Measurements from ENCODE around the gene NETO2. TPM values are rescaled to one million over a fixed set of nuclear protein-coding genes. Genes with fewer than 3 reads are reported as not detected.

NETO2 gene
- total RNA-seq, 1 experiment from 2014 or later: 28.6 TPM

DNA sequence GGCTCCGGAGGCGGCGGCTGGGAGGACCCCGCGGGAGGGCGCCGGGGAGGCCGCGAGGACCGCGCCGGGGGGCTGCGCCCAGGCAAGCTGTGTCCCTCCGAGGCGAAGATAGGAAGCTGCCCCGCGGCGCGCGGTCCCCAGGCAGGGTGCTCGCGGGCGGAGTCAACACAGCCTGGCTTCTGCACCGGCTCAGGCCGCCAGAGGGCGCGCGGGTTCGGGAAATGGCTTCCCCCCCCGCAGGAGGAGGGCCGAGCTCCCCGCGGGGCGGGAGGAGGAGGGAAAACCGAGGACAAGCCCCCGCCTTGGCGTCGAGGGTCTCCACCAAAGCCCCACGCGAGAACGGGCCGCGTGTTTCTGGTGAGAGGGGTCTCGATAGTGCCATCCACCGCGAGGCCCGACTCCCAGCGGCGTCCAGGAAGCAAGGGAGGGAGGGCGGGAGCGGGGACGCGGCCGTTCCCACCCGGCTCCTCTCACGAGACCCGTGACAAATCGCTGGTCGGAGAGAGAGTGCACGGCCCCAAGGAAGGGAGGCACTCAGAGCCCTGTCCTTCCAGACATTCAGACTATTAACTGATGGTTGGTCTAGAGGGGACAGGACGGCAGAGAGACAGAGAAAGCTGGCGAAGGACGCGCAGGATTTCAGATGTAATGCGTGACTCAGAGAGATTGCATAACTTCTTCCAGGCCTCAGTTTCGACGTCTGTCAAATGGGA, 105.8 kb downstream of the NETO2 start:
- peaks cover 28% of the 10 kb centered on the region for H3K27me3 Mint-ChIP-seq (ENCODE audit: low read depth)
- H3K9ac ChIP-seq (ENCODE audit: extremely low read depth, insufficient read length, low read length): no peak overlapping the region
- H3K27ac Mint-ChIP-seq: no peak overlapping the region
- H3K9me3 Mint-ChIP-seq: peaks cover 0 to 3% of the 10 kb centered on the region in 2 experiments; a peak in 1 of 5 replicates
- no peak overlapping the region for H2BK5ac ChIP-seq (ENCODE audit: insufficient read length, low read length)
- H3K23me2 ChIP-seq (ENCODE audit: insufficient read length, low read depth, low read length, poor library complexity, severe bottlenecking): peaks cover 5% of the 10 kb centered on the region
- H4K8ac ChIP-seq (replicated peaks; ENCODE audit: insufficient read length, low read depth, low read length): no peak overlapping the region
- H2BK120ac ChIP-seq (ENCODE audit: low read depth, low read length, poor library complexity, severe bottlenecking): no peak overlapping the region
- TF ChIP-seq, protein P1, sequence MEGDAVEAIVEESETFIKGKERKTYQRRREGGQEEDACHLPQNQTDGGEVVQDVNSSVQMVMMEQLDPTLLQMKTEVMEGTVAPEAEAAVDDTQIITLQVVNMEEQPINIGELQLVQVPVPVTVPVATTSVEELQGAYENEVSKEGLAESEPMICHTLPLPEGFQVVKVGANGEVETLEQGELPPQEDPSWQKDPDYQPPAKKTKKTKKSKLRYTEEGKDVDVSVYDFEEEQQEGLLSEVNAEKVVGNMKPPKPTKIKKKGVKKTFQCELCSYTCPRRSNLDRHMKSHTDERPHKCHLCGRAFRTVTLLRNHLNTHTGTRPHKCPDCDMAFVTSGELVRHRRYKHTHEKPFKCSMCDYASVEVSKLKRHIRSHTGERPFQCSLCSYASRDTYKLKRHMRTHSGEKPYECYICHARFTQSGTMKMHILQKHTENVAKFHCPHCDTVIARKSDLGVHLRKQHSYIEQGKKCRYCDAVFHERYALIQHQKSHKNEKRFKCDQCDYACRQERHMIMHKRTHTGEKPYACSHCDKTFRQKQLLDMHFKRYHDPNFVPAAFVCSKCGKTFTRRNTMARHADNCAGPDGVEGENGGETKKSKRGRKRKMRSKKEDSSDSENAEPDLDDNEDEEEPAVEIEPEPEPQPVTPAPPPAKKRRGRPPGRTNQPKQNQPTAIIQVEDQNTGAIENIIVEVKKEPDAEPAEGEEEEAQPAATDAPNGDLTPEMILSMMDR (conservative IDR thresholded peaks at IDR 0.05): peak; percentile 97
- H2AK5ac ChIP-seq (ENCODE audit: insufficient read length, low read length): no peak overlapping the region
- peak overlapping the region; percentile 63 for H3K4me2 ChIP-seq (ENCODE audit: insufficient read depth, insufficient read length, low read length)
- H2AFZ ChIP-seq (ENCODE audit: low read length): no peak overlapping the region
- no peaks in the 10 kb centered on the region for H3K79me2 ChIP-seq (ENCODE audit: insufficient read depth, low read length)
- H3T11ph ChIP-seq (ENCODE audit: low read length): no peak overlapping the region
- H4K20me1 ChIP-seq (ENCODE audit: control insufficient read depth, insufficient read depth, insufficient read length): no peaks in the 10 kb centered on the region
- H3K4me3 Mint-ChIP-seq: peak overlapping the region; percentile 67 to 83
- H3K79me1 ChIP-seq (ENCODE audit: insufficient read depth, low read depth, low read length, poor library complexity, severe bottlenecking): no peaks in the 10 kb centered on the region
- H4K5ac ChIP-seq (ENCODE audit: insufficient read length, low read depth, low read length): no peak overlapping the region
- H3K4ac ChIP-seq (ENCODE audit: low read depth, low read length): no peak overlapping the region
- H3K14ac ChIP-seq (ENCODE audit: insufficient read depth, low read length): no peak overlapping the region
- H2BK20ac ChIP-seq (ENCODE audit: low read depth, low read length, poor library complexity, severe bottlenecking): no peak overlapping the region
- no peaks in the 10 kb centered on the region; the same call in 1 of the 2 replicates for H3K27me3 ChIP-seq (ENCODE audit: insufficient read depth, low read length)
- H3K4me1 Mint-ChIP-seq: peaks cover 0 to 2% of the 10 kb centered on the region in 2 experiments; a peak in 1 of 4 replicates
- no peak overlapping the region for H2BK12ac ChIP-seq (ENCODE audit: insufficient read length, low read depth, low read length)
- no peak overlapping the region for H3K23ac ChIP-seq (ENCODE audit: insufficient read length, low read depth, low read length)
- H2BK15ac ChIP-seq (ENCODE audit: low read depth, low read length): no peak overlapping the region
- H3K18ac ChIP-seq (ENCODE audit: insufficient read length, low read depth, low read length): no peak overlapping the region
- no peak overlapping the region for H3K56ac ChIP-seq (ENCODE audit: insufficient read length, low read depth, low read length)
- H4K91ac ChIP-seq (ENCODE audit: insufficient read length, low read depth, low read length): no peak overlapping the region
- H3K4me1 ChIP-seq (ENCODE audit: insufficient read depth, low read length): no peaks in the 10 kb centered on the region
- peak; percentile 80 for DNase-seq
- H3K36me3 Mint-ChIP-seq (ENCODE audit: insufficient read depth in 1 of 3, low read depth in 3 of 3): no peaks in the 10 kb centered on the region
- H3K27ac ChIP-seq (ENCODE audit: insufficient read length, low read depth, low read length): no peak overlapping the region
- WGBS (ENCODE audit: extremely low coverage, insufficient read length, low lambda C conversion rate): no CpG with 5 or more reads among the region's 67 CpGs
- no peaks in the 10 kb centered on the region for H3K9me3 ChIP-seq (ENCODE audit: control insufficient read depth, low read depth, low read length)

All from H9 (cell line).